Measurements from ENCODE around the gene CCDC117. TPM values are rescaled to one million over a fixed set of nuclear protein-coding genes. Genes with fewer than 3 reads are reported as not detected.
A peak's percentile ranks its signal among the peaks of the same experiment; 100 is the strongest.
"Not testable (repeated sequence)": the region's sequence is repeated elsewhere in the genome, so short reads cannot be mapped to it uniquely, and the experiment has no call there.

CCDC117 gene
- total RNA-seq, 2 donors from 2014 or later, result 13.6 to 17.3 TPM

DNA sequence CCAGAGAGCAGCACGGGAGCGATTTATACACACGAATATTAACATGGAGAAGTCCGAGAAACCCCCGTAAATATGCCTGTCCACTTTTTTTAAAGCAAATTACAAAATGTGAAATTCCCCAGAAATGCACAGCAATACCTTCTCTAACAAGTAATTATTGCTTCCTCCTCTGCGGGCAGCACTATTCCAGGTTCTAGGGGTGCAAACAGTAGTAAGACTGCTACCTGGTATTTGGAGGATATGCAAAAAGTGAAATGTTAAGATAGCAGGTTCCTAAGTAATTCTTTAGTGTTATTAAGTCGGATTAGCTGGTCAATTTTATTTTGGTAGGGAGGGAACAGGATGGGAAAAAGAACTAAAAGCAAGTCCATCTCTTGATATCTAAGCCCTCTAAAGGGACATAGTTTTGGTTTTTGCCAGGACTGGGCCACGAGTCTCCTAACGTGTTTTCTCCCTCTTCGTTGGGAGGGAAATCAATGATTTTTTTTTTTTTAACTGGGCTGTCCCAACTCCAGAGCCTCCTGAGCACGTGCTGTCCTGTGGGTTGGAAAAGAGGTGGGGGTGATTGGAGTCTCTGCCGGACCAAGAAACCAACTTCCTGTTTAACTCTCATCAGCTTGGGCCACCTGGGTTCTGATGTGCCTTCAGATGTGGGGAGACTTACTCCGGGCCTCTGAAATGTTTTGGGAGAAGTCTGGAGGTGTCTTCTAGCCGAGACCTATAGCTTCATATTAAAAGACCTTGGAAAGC is 29.5 kb downstream of the CCDC117 start:
- peak overlapping the region in 1 of 2 donors; percentile 99 for H3K4me3 ChIP-seq
- H3K27me3 ChIP-seq, result no peaks in the 10 kb centered on the region
- TF ChIP-seq CTCF (IDR thresholded peaks at IDR 0.05), result no peak
- peaks cover 0 to 42% of the 10 kb centered on the region in 2 donors for H3K4me1 ChIP-seq
- H3K27ac ChIP-seq, result peak overlapping the region; percentile 100
- H3K36me3 ChIP-seq, result peaks cover 18% of the 10 kb centered on the region
- no peaks in the 10 kb centered on the region for H3K9me3 ChIP-seq
- DNase-seq (ENCODE audit: low spot score), result no peak

DNA sequence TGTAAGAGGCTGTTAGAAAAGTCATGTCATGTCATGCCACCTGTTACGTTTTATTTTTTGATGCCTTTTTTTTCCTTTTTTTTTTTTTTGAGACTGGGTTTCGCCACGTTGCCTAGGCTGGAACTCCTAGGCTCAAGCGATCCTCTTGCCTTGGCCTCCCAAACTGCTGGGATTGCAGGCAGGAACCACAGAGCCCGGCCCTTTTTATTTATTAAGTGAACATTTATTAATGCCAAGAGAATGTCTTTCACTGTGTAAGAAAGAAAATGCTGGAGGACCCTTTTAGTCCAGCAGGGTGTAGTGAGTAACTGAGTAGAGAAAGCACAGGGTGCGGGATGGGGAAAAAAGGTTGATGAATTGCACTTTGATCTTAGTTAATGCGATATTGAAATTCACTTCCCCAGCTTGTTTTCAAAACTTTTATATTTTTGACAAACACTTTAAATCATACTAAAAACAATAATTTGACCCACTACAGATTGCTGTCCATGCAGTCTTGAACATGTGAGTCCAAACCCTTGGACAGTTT is 30.2 kb downstream of the CCDC117 start:
- Histone ChIP-seq H3K27ac (peak overlapping the region in 1 of 2 donors; percentile 100), H3K4me3 (no peak overlapping the region)
- TF ChIP-seq CTCF (IDR thresholded peaks at IDR 0.05), result no peak

DNA sequence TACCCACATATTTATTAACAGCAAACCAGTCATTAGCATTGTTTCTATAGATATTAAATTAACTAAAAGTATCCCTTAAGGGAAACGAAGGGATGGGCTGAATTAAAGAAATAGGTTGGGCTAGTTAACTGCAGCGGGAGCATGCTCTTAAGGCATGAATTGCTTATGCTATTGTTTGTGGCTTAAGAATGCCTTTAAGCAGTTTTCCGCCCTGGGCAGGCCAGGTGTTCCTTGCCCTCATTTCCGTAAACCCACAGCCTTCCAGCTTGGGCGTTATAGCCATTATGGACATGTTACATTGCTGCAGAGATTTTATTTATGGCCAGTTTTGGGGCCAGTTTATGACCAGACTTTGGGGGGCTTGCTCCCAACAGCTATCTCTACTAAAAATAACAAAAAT is 32.9 kb downstream of the CCDC117 start:
- not testable (repeated sequence) for H3K36me3 ChIP-seq; H3K4me3 ChIP-seq; DNase-seq (ENCODE audit: low spot score); H3K27ac ChIP-seq; H3K9me3 ChIP-seq; H3K27me3 ChIP-seq
- H3K4me1 ChIP-seq, result peaks cover 0 to 21% of the 10 kb centered on the region in 2 donors

More for the DNA sequence above, 30.2 kb downstream of the CCDC117 start:
- H3K4me1 ChIP-seq, result peaks cover 0 to 36% of the 10 kb centered on the region in 2 donors
- no peak for DNase-seq (ENCODE audit: low spot score)
- H3K27me3 ChIP-seq, result no peaks in the 10 kb centered on the region
- peaks cover 12% of the 10 kb centered on the region for H3K36me3 ChIP-seq
- H3K9me3 ChIP-seq, result no peaks in the 10 kb centered on the region

DNA sequence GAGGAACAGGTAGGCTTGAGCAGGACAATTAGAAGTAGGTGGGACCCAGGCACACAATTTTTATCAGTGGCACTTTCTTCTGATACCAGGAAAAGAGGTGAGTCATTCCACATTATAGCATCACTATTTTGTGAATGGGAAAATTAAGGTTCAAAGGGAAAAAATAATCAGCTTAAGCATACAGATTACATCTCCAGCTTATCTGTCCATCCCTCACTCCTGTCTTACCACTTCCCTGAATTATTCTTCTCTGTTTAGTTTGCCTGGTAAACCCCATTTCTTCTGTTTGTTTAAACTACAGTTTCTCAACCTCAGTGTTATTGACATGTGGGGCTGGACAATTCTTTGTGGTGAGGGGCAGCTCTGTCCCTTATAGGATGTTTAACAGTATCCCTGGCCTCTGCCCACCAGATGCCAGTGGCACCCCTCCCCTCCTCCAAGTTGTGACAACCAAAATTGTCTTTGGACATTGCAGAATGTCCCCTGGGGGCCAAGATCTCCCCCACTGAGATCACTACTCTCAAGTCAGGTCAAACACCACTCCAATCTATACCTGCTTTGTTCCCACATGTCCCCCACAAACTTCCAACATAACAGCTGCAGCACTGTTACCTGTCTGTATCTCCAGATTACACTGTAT is 36.3 kb downstream of the CCDC117 start:
- no peaks in the 10 kb centered on the region for H3K9me3 ChIP-seq
- H3K4me1 ChIP-seq, result peaks cover 0 to 9% of the 10 kb centered on the region in 2 donors
- H3K36me3 ChIP-seq, result no peaks in the 10 kb centered on the region
- no peaks in the 10 kb centered on the region for H3K27me3 ChIP-seq
- no peak overlapping the region for H3K4me3 ChIP-seq
- DNase-seq (ENCODE audit: low spot score), result no peak
- TF ChIP-seq CTCF (IDR thresholded peaks at IDR 0.05), result no peak
- H3K27ac ChIP-seq, result no peak overlapping the region

- Histone ChIP-seq H3K4me1 (peaks cover 0 to 13% of the 10 kb centered on the region in 2 donors), H3K27ac (no peak overlapping the region), H3K9me3 (no peaks in the 10 kb centered on the region), H3K36me3 (no peaks in the 10 kb centered on the region), H3K4me3 (no peak overlapping the region), H3K27me3 (no peaks in the 10 kb centered on the region)
- no peak for TF ChIP-seq CTCF (IDR thresholded peaks at IDR 0.05)
- no peak for DNase-seq (ENCODE audit: low spot score)
Observed at GRCh38 chr22:28810821-28811491, 38.5 kb downstream of the CCDC117 start.

DNA sequence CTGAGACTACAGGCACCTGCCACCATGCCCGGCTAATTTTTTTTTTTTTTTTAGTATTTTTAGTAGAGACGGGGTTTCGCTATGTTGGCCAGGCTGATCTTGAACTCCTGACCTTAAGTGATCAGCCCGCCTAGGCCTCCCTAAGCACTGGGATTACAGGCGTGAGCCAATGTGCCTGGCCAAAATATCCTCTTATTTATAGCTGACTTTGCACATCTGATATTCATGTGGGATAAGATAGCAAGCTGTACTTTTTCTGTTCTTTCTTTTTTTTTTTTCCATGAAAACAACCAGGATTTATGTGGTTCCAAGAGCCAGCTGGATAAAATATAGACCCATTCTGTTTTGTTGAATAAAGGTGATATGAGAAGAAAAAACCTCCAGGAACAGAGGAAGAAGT is 40.0 kb downstream of the CCDC117 start:
- no peaks in the 10 kb centered on the region for H3K36me3 ChIP-seq
- no peak overlapping the region for H3K27ac ChIP-seq
- no peak for DNase-seq (ENCODE audit: low spot score)
- H3K9me3 ChIP-seq, result no peaks in the 10 kb centered on the region
- TF ChIP-seq CTCF (IDR thresholded peaks at IDR 0.05), result no peak
- H3K4me1 ChIP-seq, result peaks cover 0 to 13% of the 10 kb centered on the region in 2 donors
- H3K4me3 ChIP-seq, result no peak overlapping the region
- no peaks in the 10 kb centered on the region for H3K27me3 ChIP-seq

Measured in right atrium auricular region (tissue), 2 donors.